Umbilical cord (tissue), 2 donors: Measurements from ENCODE around the gene VWA8. TPM values are rescaled to one million over a fixed set of nuclear protein-coding genes. Genes with fewer than 3 reads are reported as not detected.

ENCODE experiments used
- DNase-seq: peaks from one replicate; pipeline ENCODE4 v3.0.0-alpha.2; 2015; ENCODE audit warnings: low spot score
- total RNA-seq: library from RNA; depleted of rRNA; stranded (reverse); fragments of >200 nt; gene quantifications from one replicate; pipeline ENCODE4 v1.2.3, GENCODE V29; 2014; ENCODE audit warnings: low replicate concordance; ENCODE audit not compliant: insufficient read depth

The VWA8 gene
- total RNA-seq, 1 donor from 2014 or later, result 27.2 TPM

GRCh38 chr13:41691274-41691673 is 269.6 kb downstream of the VWA8 start:
- no peak for DNase-seq

- no peak for DNase-seq
Observed at GRCh38 chr13:41682766-41683165, 278.1 kb downstream of the VWA8 start.

- no peak for DNase-seq
Observed at GRCh38 chr13:41682001-41682400, 278.9 kb downstream of the VWA8 start.

- no peak for DNase-seq
Observed at GRCh38 chr13:41681587-41681986, 279.3 kb downstream of the VWA8 start.

- DNase-seq, result no peak
Observed at GRCh38 chr13:41680900-41681299, 280.0 kb downstream of the VWA8 start.

GRCh38 chr13:41678848-41679247 is 282.1 kb downstream of the VWA8 start:
- DNase-seq, result no peak

GRCh38 chr13:41678249-41678648 is 282.7 kb downstream of the VWA8 start:
- DNase-seq, result no peak

- no peak for DNase-seq
Observed at GRCh38 chr13:41675306-41675705, 285.6 kb downstream of the VWA8 start.

GRCh38 chr13:41674246-41674645 is 286.7 kb downstream of the VWA8 start:
- no peak for DNase-seq

GRCh38 chr13:41673640-41674039 is 287.3 kb downstream of the VWA8 start:
- no peak for DNase-seq

GRCh38 chr13:41670873-41671443 is 290.0 kb downstream of the VWA8 start:
- DNase-seq, result no peak

- DNase-seq, result peak; percentile 95
Observed at GRCh38 chr13:41668130-41668757, 292.7 kb downstream of the VWA8 start.

GRCh38 chr13:41666644-41667043 is 294.3 kb downstream of the VWA8 start:
- DNase-seq, result no peak

GRCh38 chr13:41660411-41660810 is 300.5 kb downstream of the VWA8 start:
- no peak for DNase-seq

- no peak for DNase-seq
Observed at GRCh38 chr13:41658057-41658661, 302.8 kb downstream of the VWA8 start.

GRCh38 chr13:41655997-41656396 is 304.9 kb downstream of the VWA8 start:
- DNase-seq, result no peak

- no peak for DNase-seq
Observed at GRCh38 chr13:41654796-41655195, 306.1 kb downstream of the VWA8 start.

GRCh38 chr13:41652735-41653361 is 308.1 kb downstream of the VWA8 start:
- peak; percentile 69 for DNase-seq

- no peak for DNase-seq
Observed at GRCh38 chr13:41651413-41652058, 309.4 kb downstream of the VWA8 start.

- DNase-seq, result no peak
Observed at GRCh38 chr13:41650706-41651105, 310.2 kb downstream of the VWA8 start.

GRCh38 chr13:41649659-41650058 is 311.2 kb downstream of the VWA8 start:
- no peak for DNase-seq

- no peak for DNase-seq
Observed at GRCh38 chr13:41648314-41648935, 312.5 kb downstream of the VWA8 start.
